SK-MEL-5 (cell line): ENCODE data around the gene DDR1. TPM values are rescaled to one million over a fixed set of nuclear protein-coding genes. Genes with fewer than 3 reads are reported as not detected.

Source experiments
- DNase-seq: peaks from one replicate; pipeline ENCODE4 v3.0.0-alpha.2; 2016; ENCODE audit warnings: low read depth, low spot score
- in situ Hi-C: cut with HindIII; loops from 2 replicates; pipeline ENCODE4 v1.10.0; 2016; ENCODE audit warnings: low sequenced_read_pairs, high pct_unique_total_duplicates, low pct_unique_long_range_greater_than_20kb
- polyA plus RNA-seq, 2 experiments: library from polyadenylated mRNA; depleted of rRNA; stranded (reverse); fragments of >200 nt; gene quantifications; 2 replicates each; pipeline ENCODE4 v1.2.3, GENCODE V29; 2015
- total RNA-seq: library from RNA; depleted of rRNA; stranded (reverse); fragments of >200 nt; shearing (Covaris generic); gene quantifications from 2 replicates; pipeline ENCODE4 v1.2.3, GENCODE V29; 2014; rRNA removed

The DDR1 gene
- total RNA-seq = 33.2 and 34.1 TPM in 2 replicates
- 48.8 and 59.0 TPM in 2 replicates for polyA plus RNA-seq (2015; cell fraction: cytosol; rRNA removed)
- polyA plus RNA-seq (2015; cell fraction: nucleus; rRNA removed) = 52.6 and 53.4 TPM in 2 replicates

DNA sequence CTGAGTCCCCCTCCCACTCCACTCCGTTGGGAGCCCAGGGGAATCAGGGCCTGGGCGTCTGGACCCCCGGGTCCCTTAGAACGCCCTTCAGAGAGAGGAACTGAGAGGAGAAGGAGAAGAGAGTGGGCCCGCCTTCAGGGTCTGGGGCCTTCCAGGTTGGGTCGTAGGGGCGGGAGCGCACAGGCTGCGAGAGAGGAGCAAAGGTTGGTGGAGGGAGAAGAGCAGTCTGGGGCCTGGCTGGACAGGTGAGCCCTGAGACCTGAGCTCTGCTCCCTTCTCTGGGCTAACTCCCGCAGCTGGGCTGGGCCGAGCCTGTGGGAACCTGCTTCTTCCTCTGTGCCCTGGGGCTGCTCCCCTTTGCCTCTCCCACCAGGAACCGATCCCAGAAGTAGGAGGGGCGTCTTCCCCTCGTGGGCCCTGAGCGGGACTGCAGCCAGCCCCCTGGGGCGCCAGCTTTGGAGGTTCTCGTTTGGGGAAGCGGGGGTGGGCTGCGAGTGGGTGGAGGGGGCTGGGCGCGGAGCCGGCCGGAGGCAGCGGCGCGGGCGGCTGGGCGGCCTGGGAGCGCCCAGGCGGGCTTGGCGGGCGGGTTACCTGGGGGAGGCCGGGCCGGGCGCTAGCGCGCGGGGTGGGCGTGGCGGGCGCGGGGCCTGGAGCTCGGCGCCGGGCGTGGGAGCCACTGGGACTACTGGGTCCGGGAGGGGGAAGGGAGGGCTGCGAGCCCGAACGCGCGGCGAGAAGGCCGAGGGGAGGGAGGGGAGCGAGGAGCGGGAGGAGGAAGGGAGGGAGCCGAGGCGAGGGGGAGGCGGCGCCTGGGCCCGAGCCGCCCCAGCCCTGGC is at the start of gene DDR1:
DDR1 (plus strand) TSS at position 835 of the 836 bp plus-strand sequence. CDS start 4,211 bp downstream, outside the sequence.
- in situ Hi-C loops = no loop called here
- DNase-seq = no peak

DNA sequence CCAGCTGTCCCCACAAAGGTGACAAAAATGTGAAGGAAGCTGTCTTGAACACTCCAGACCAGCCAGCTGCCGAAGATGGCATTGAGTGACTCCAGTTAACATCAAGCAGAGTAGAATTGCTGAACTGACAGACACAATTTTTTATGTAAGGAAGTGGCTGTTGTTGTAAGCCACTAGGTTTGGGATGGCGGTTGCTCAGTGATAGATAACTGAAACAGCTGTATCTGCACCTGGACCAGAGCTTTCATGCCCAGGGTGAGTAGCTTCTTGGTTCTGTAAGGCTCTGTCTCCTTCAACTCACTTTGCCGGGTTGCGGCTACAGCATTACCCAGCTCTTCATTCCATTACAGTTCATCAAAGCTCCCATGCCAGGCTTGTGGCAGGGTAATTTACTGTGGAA is 49.7 kb upstream of the DDR1 start:
- in situ Hi-C loops = no loop called here
- DNase-seq = no peak

DNA sequence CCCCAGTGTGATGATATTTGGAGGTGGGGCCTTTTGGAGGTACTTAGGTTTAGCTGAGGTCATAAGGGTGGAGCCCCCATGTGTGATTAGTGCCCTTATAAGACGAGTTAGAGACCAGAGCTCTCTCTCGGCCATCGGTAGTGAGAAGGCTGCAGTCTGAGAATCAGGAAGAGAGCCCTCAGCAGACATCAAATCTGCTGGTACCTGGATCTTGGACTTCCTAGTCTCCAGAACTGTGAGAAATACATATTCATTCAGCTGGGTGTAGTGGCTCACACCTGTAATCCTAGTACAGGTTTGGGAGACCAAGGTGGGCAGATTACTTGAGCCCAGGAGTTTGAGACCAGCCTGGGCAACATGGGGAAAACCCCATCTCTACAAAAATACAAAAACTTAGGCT is 48.7 kb upstream of the DDR1 start:
- in situ Hi-C loops = no loop called here
- no peak for DNase-seq

DNA sequence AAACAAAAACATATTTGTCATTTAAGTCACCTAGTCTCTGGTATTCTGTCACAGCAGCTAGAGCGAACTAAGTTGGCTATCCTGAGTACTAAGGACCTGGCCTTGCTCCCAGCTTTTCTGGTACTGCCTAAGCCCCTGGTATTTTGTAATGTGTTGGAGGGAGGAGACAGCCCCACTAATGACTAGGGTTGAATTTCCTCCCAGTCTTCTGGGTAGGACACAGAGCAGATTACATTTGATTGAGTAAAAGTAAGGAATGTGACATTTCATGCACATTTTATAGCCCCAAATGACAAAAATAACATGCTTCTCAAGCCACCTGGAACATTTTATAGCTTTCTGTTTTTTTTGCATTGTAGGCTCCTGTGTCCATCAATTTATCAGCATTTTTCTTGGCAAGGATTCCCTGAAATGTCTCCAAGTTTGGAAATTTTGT is 47.9 kb upstream of the DDR1 start:
- DNase-seq = no peak
- in situ Hi-C loops = no loop called here

GRCh38 chr6:30836957-30837356 is 47.4 kb upstream of the DDR1 start:
- DNase-seq = no peak
- in situ Hi-C loops = no loop called here

GRCh38 chr6:30837432-30837831 is 46.9 kb upstream of the DDR1 start:
- in situ Hi-C loops = no loop called here
- no peak for DNase-seq

- DNase-seq = no peak
Measured at GRCh38 chr6:30837870-30838269, 46.4 kb upstream of the DDR1 start.

GRCh38 chr6:30839671-30840070 is 44.6 kb upstream of the DDR1 start:
- no peak for DNase-seq
- in situ Hi-C loops = no loop called here

More at GRCh38 chr6:30837870-30838269, 46.4 kb upstream of the DDR1 start:
- in situ Hi-C loops = no loop called here

GRCh38 chr6:30840084-30840934 is 44.0 kb upstream of the DDR1 start:
- in situ Hi-C loops = no loop called here
- no peak for DNase-seq

DNA sequence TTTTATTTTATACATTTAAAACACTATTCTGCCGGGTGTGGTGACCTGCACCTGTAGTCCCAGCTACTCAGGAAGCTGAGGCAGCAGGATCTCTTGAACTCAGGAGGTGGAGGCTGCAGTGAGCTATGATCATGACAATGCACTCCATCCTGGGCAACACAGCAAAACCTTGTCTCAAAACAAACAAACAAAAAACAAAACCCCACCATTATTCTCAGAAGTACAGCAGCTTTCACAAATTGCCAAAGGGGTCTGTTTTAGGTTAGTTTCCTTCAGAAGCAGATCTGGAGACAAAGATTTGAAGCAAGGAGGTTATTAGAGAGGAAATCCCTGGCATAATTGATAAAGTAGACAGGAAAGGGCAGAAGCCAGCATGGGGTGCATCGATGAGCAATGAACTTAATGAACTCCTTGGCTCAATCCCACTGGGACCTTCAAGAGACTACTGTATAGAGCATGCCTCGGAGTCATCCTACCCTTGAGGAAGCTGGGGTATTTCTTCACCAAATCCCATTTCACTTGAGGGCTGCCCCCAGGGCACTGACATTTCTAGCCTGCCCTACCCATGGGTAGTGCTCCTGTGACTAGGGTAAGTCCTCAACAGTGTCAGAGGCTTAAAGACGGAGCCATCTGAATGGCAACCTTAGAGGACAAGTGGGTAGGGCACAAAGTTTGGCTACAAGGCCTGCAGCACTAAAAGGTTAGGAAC is 43.2 kb upstream of the DDR1 start:
- DNase-seq = no peak
- in situ Hi-C loops = no loop called here

DNA sequence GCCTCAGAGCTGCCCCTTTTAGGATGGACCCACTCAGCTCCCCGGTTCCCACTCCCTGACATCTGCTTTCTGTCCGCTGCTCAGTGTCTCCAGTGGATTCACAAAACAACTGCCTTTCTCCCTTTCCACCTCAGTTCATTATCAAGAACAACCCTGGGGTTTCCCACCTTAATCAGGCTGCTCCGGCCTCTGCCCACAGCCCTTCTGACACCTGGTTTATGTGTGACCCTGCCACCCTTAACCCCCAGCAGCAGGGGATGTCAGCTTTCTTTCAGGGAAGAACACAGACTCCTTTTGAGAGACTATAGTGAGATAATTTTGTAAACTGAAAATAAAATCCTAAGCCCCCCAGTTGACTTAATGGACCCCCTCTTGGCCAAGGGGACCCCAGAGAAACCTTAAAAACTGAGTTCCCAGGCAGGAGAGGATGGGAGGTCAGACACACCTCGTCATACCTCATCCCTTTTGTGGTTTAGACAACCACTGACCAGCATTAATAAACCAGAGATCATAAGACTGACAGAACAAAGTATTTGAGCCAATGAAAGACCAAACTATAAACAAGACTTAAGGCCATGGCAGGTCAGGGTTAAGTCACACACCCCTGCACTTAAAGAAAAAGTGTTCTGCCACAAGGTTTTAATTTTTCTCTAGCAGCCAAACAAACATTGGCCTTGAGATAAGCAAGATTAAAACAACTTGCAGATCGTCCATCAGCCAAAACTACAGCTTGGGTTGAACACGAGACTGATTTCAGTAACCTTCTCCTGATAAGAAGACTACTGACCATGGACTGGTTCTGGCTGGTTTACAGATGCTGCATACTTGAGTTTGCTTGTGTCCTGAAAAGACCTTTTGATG is 42.4 kb upstream of the DDR1 start:
- DNase-seq = no peak
- in situ Hi-C loops = no loop called here

- in situ Hi-C loops = no loop called here
- no peak for DNase-seq
Measured at GRCh38 chr6:30842754-30843610, 41.3 kb upstream of the DDR1 start.

DNA sequence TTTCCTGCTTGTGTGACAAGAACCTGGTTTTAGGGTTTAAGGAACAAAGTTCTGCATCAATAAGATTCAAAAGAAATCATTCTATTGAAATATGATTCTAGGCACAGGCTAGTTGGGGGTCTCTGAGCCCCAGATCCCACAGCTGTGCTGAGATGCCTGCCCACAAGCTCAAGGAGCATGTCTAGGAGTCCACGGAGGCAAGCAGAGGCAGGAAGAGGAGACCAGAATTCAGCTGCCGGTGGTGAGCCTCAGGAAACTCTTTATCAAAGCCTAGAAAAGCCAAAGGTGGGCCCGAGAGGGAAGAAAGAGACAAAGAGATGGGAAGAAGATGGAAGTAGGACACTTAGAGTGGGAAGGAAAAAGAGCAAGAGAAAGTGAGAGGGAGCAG is 40.7 kb upstream of the DDR1 start:
- in situ Hi-C loops = no loop called here

DNA sequence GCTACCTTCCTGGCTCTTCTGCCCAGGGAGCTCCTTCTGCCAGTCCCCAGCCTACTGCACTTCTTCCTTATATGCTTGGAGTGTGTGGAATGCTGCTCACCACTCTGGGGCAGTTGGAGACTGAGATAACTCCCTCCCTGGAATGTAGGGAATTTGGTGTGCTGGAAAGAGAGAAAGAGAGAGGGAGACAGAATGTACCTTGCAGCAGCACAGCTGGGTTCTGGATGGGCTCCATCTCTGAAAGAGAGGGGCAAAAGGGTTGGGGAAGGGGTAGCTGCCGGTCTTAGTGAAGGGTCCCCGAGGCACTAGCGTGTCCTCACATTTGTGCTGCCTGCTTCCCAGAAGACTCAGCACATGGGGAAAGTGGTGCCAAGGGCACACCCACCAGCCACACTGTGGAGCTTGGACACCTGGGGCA is 40.2 kb upstream of the DDR1 start:
- no peak for DNase-seq
- in situ Hi-C loops = no loop called here

More for the DNA sequence above, 40.7 kb upstream of the DDR1 start:
- no peak for DNase-seq

DNA sequence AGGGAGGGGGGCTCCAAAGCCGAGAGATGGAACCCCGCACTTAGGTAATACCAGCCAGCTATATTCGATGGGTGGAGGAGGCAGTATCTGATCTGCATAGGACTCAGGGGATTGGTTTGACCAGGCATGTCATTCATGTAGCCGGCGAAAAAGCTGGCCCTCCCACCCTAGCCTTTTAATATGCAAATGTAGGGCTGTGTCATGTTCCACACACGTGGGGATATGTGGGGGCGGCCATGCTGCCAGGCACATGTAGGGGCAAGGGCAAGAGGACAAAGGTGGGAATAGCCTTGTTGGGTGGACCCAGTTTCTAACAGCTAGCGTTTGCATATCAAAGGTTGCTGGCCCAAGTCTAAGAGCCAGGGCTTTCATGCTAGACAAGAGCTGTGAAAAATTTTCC is 39.1 kb upstream of the DDR1 start:
- in situ Hi-C loops = no loop called here
- DNase-seq = no peak

DNA sequence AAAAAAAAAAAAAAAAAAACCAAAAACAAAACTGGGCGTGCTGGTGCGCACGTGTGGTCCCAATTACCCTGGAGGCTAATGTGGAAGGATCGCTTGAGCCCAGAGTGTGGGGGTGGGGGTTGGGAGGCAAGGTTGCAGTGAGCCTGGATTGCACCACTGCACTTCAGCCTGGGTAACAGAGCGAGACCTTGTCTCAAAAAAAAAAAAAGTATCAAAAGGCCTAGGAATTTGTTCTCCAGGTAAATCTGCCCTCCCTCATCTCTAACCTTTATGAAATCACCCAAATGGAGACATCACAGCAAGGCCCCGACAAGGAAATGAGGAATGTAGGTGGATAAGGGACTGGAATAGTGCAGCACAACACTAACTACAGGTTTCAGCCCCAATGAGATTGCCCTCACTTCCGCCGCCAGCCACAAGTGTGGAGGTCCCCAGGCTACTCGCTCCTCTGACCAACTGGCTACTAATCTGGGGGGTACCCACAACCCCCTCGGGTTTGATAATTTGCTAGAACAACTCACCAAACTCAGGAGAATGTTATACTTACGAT is 36.8 kb upstream of the DDR1 start:
- no peak for DNase-seq
- in situ Hi-C loops = no loop called here
